HCT116 (cell line): ENCODE results near the gene ARIH2. TPM values are rescaled to one million over a fixed set of nuclear protein-coding genes. Genes with fewer than 3 reads are reported as not detected.

Source experiments
- ATAC-seq: fragments of 200-7000 bp; cut with Tn5 transposase; 2 replicates; pipeline ENCODE4 v1.9.1; 2020; ENCODE audit warnings: mild to moderate bottlenecking, moderate library complexity
- BruUV-seq: library from RNA; stranded (reverse); fragments of 400-500 nt; replicated peaks from 2 replicates; lab custom pipeline; 2021; lab: Mats Ljungman, UMichigan
- CTCF ChIA-PET: fragments of 300-600 bp; sonication (Branson Sonifier 250); formaldehyde crosslinking; loops from one replicate; lab custom pipeline; 2021; ENCODE audit warnings: antibody characterized with exemption; lab: Charles Lee
- POLR2A ChIA-PET: fragments of 300-600, 350-600 bp; sonication (Branson Sonifier 250); formaldehyde crosslinking; loops from one replicate; lab custom pipeline; 2021; ENCODE audit warnings: antibody characterized with exemption; lab: Charles Lee
- RAD21 ChIA-PET, 2 experiments: fragments of 300-600 bp; sonication (Branson Sonifier 250); formaldehyde crosslinking; loops; one replicate each; lab custom pipeline; 2023; ENCODE audit warnings: low total read pairs in 2 of 2; ENCODE audit not compliant: uncharacterized antibody in 2 of 2, unreplicated experiment in 2 of 2, low non-redundant PET in 1 of 2; lab: Charles Lee
- DNase-seq: peaks from one replicate; pipeline ENCODE4 v3.0.0-alpha.2; 2010; ENCODE audit warnings: low read depth, low spot score
- H2AFZ ChIP-seq: fragments of 200-600 bp; shearing (Covaris generic), sonication (generic); 2 replicates; pipeline ENCODE4 v1.6.1; 2017; ENCODE audit warnings: low read depth, mixed run types, mixed read lengths, antibody characterized with exemption, low read length; ENCODE audit not compliant: poor library complexity, severe bottlenecking
- H3K27ac ChIP-seq: 2 replicates; pipeline ENCODE4 v1.5.1; 2012; ENCODE audit warnings: low read depth, low read length
- H3K27me3 ChIP-seq: fragments of 200-600 bp; sonication (generic); 2 replicates; pipeline ENCODE4 v1.6.1; 2016; ENCODE audit warnings: mixed run types, low read length, mixed read lengths; ENCODE audit not compliant: insufficient read depth
- H3K36me3 ChIP-seq, 2 experiments: fragments of 200-500 bp in 1 of 2; fragments of 200-600 bp in 1 of 2; sonication (Bioruptor generic) in 1 of 2; sonication (generic) in 1 of 2; 2 replicates each; pipeline versions ENCODE4 v1.5.1 to v1.6.1; 2014 to 2016; ENCODE audit warnings: low read length in 2 of 2, inconsistent platforms in 1 of 2, mixed read lengths in 1 of 2, mixed run types in 1 of 2; ENCODE audit not compliant: insufficient read depth in 2 of 2, control insufficient read depth in 1 of 2
- H3K4me1 ChIP-seq, 2 experiments: fragments of 200-600 bp in 1 of 2; sonication (generic) in 1 of 2; 2 replicates each; pipeline versions ENCODE4 v1.5.1 to v1.6.1; 2012 to 2017; ENCODE audit warnings: low read length in 2 of 2, inconsistent platforms in 1 of 2, mild to moderate bottlenecking in 1 of 2, mixed read lengths in 1 of 2, mixed run types in 1 of 2, moderate library complexity in 1 of 2; ENCODE audit not compliant: insufficient read depth in 2 of 2, control insufficient read depth in 1 of 2
- H3K4me2 ChIP-seq: fragments of 200-600 bp; sonication (generic); 2 replicates; pipeline ENCODE4 v1.6.1; 2017; ENCODE audit warnings: mixed run types, low read length, mixed read lengths
- H3K4me3 ChIP-seq, 2 experiments: fragments of 200-600 bp in 1 of 2; sonication (generic) in 1 of 2; replicated peaks in 1 of 2; 2 replicates each; pipeline ENCODE4 v1.5.1; 2011 to 2016; ENCODE audit warnings: low read length in 2 of 2, control low read depth in 1 of 2, low read depth in 1 of 2, mild to moderate bottlenecking in 1 of 2, mixed read lengths in 1 of 2, mixed run types in 1 of 2
- H3K79me2 ChIP-seq: fragments of 200-600 bp; sonication (generic); 2 replicates; pipeline ENCODE4 v1.6.1; 2017; ENCODE audit warnings: mild to moderate bottlenecking, mixed run types, low read length, moderate library complexity, mixed read lengths; ENCODE audit not compliant: insufficient read depth
- H3K9ac ChIP-seq: fragments of 200-600 bp; sonication (generic); 2 replicates; pipeline ENCODE4 v1.6.1; 2016; ENCODE audit warnings: low read length, mixed read lengths
- H3K9me2 ChIP-seq: fragments of 200-600 bp; sonication (generic), shearing (Covaris generic); 2 replicates; pipeline ENCODE4 v1.6.1; 2017; ENCODE audit warnings: mixed run types, mild to moderate bottlenecking, moderate library complexity; ENCODE audit not compliant: insufficient read depth
- H3K9me3 ChIP-seq, 2 experiments: fragments of 200-500 bp in 1 of 2; fragments of 200-600 bp in 1 of 2; sonication (Bioruptor generic) in 1 of 2; sonication (generic) in 1 of 2; 2 replicates each; pipeline ENCODE4 v1.6.1; 2014 to 2017; ENCODE audit warnings: low read length in 2 of 2, mixed read lengths in 2 of 2, inconsistent platforms in 1 of 2, low read depth in 1 of 2, mild to moderate bottlenecking in 1 of 2, mixed run types in 1 of 2, moderate library complexity in 1 of 2; ENCODE audit not compliant: control insufficient read depth in 1 of 2, insufficient read depth in 1 of 2
- H4K20me1 ChIP-seq: fragments of 200-600 bp; sonication (generic), shearing (Covaris generic); 2 replicates; pipeline ENCODE4 v1.6.1; 2017; ENCODE audit warnings: mixed run types, mild to moderate bottlenecking, moderate library complexity; ENCODE audit not compliant: insufficient read depth
- POLR2A ChIP-seq: IDR thresholded peaks from 2 replicates; pipeline ENCODE4 v1.7.0; 2011; ENCODE audit warnings: borderline replicate concordance; ENCODE audit not compliant: insufficient read depth, insufficient read length; ENCODE audit errors: extremely low read depth
- POLR2AphosphoS5 ChIP-seq: IDR thresholded peaks from 2 replicates; pipeline ENCODE4 v1.6.1; 2011; ENCODE audit warnings: mild to moderate bottlenecking, low read depth, low read length, moderate library complexity
- SP1 ChIP-seq: IDR thresholded peaks from 2 replicates; pipeline ENCODE4 v1.6.1; 2012; ENCODE audit warnings: low read depth
- TCF7L2 ChIP-seq: IDR thresholded peaks from 2 replicates; pipeline ENCODE4 v1.7.0; 2011; ENCODE audit warnings: borderline replicate concordance, inconsistent platforms; ENCODE audit not compliant: insufficient read depth, insufficient read length; ENCODE audit errors: extremely low read depth
- intact Hi-C: fragments of 100-400 bp; cut with micrococcal nuclease; formaldehyde crosslinking; loops from 2 replicates; pipeline ENCODE4 v1.10.0; 2022
- total RNA-seq: library from RNA; stranded (reverse); gene quantifications from one replicate; pipeline ENCODE4 v1.2.1, GENCODE V29; 2021; ENCODE audit not compliant: unreplicated experiment
- TF ChIP-seq, protein P1 (sequence below): IDR thresholded peaks from 2 replicates; pipeline ENCODE4 v1.6.1; 2012; ENCODE audit warnings: low read depth

ARIH2 gene
- total RNA-seq, 1 experiment from 2014 or later, result 105 TPM

DNA sequence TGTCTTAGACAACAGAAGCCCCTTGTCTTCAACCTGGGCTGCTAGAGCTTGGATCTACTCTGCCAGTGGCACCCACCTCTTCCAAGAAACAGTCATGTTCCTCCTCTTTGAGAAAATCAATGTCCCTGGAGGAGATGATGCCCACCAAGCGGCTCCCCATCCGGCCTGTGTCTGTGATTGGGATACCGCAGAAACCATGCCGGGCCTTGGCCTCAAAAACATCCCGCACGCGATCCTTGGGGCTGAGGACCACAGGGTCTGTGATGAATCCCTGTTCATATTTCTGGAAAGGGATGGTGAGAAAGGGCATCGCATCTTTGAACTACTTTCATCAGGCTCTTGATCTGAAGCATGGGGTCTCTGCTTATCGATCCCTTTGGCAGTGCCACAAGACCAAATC lies 109.0 kb downstream of the ARIH2 start:
- H3K9me3 ChIP-seq, result no peaks in the 10 kb centered on the region
- no TSS peak for BruUV-seq

DNA sequence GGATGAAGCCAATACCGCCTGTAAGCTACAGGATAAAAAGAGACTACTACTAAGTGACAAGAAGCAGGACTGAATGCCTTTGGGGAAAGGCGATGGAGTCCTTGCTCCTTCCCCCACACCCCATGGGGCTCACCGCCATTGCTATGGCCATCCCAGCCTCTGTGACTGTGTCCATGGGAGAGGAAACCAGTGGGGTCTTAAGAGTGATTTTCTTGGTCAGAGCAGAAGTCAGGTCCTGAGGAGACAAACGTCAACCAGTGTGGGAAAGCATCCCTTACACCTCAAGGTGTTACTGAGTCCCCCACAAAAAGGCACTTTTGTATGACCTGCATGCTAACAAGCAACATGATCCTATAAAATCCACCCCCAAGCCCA lies 109.6 kb downstream of the ARIH2 start:
- Histone ChIP-seq H4K20me1 (peaks cover 4% of the 10 kb centered on the region; the same call in 1 of the 2 replicates), H3K27me3 (no peaks in the 10 kb centered on the region), H3K9ac (peak overlapping the region; percentile 99), H3K4me1 (peaks cover 5 to 44% of the 10 kb centered on the region in 2 experiments; a peak in 3 of 4 replicates), H3K79me2 (peaks cover 59% of the 10 kb centered on the region), H3K36me3 (peaks cover 33 to 73% of the 10 kb centered on the region in 2 experiments), H3K4me2 (peak overlapping the region; percentile 93), H3K9me2 (no peaks in the 10 kb centered on the region), H3K27ac (peak overlapping the region; percentile 68), H2AFZ (no peak overlapping the region), H3K9me3 (no peaks in the 10 kb centered on the region), H3K4me3 (peak overlapping the region; percentile 97)
- RAD21 ChIA-PET, result no interaction called here
- intact Hi-C loops, result loop anchor here (2.0 kb wide), 1 partner anchor 67 kb away; the partner anchor contains the start of gene QRICH1
- TF ChIP-seq POLR2A, result peak; percentile 30
- TF ChIP-seq, protein P1, sequence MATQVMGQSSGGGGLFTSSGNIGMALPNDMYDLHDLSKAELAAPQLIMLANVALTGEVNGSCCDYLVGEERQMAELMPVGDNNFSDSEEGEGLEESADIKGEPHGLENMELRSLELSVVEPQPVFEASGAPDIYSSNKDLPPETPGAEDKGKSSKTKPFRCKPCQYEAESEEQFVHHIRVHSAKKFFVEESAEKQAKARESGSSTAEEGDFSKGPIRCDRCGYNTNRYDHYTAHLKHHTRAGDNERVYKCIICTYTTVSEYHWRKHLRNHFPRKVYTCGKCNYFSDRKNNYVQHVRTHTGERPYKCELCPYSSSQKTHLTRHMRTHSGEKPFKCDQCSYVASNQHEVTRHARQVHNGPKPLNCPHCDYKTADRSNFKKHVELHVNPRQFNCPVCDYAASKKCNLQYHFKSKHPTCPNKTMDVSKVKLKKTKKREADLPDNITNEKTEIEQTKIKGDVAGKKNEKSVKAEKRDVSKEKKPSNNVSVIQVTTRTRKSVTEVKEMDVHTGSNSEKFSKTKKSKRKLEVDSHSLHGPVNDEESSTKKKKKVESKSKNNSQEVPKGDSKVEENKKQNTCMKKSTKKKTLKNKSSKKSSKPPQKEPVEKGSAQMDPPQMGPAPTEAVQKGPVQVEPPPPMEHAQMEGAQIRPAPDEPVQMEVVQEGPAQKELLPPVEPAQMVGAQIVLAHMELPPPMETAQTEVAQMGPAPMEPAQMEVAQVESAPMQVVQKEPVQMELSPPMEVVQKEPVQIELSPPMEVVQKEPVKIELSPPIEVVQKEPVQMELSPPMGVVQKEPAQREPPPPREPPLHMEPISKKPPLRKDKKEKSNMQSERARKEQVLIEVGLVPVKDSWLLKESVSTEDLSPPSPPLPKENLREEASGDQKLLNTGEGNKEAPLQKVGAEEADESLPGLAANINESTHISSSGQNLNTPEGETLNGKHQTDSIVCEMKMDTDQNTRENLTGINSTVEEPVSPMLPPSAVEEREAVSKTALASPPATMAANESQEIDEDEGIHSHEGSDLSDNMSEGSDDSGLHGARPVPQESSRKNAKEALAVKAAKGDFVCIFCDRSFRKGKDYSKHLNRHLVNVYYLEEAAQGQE, result no peak
- CTCF ChIA-PET, result no interaction called here
- ATAC-seq, result no peak
- no peak for DNase-seq
- POLR2A ChIA-PET, result interaction anchor here (0.6 to 1.8 kb wide), 4 partner anchors 9 to 25 kb away, joined by 3 to 41 read pairs (median 16); partner anchors contain the start of genes DALRD3 and WDR6
- BruUV-seq, result no TSS peak

More for the DNA sequence above, 109.0 kb downstream of the ARIH2 start:
- TF ChIP-seq TCF7L2 (no peak), POLR2AphosphoS5 (0 out of 2 replicates have a peak, but pooled peaks have one; percentile 32), SP1 (no peak)
- ATAC-seq (no peak), DNase-seq (no peak)
- Histone ChIP-seq H3K4me3 (peak overlapping the region in 1 of 2 experiments; percentile 97; a peak in 1 of 4 replicates), H3K9ac (peak overlapping the region; percentile 99; the same call in 1 of the 2 replicates), H3K9me2 (no peaks in the 10 kb centered on the region), H3K79me2 (peaks cover 66% of the 10 kb centered on the region), H4K20me1 (peaks cover 4% of the 10 kb centered on the region; the same call in 1 of the 2 replicates), H3K4me2 (peak overlapping the region; percentile 93), H3K4me1 (peaks cover 9 to 49% of the 10 kb centered on the region in 2 experiments; a peak in 3 of 4 replicates), H3K36me3 (peaks cover 30 to 72% of the 10 kb centered on the region in 2 experiments), H2AFZ (no peak overlapping the region), H3K27me3 (no peaks in the 10 kb centered on the region), H3K27ac (no peak overlapping the region)
- ChIA-PET POLR2A (no interaction called here), CTCF (no interaction called here), RAD21 (no interaction called here)
- intact Hi-C loops, result loop anchor here (2.0 kb wide), 1 partner anchor 67 kb away; the partner anchor contains the start of gene QRICH1
